Smooth muscle cell (in vitro differentiated cells): ENCODE measurements around the gene CASP6. TPM values are rescaled to one million over a fixed set of nuclear protein-coding genes. Genes with fewer than 3 reads are reported as not detected.

Experiments
- DNase-seq: peaks from one replicate; lab custom pipeline; 2025; ENCODE audit not compliant: unreplicated experiment; lab: John Stamatoyannopoulos, UW
- H2AFZ ChIP-seq: fragments of 200-600 bp; sonication (generic); 2 replicates; pipeline ENCODE4 v1.6.0; 2016; ENCODE audit warnings: antibody characterized with exemption, low read depth, mild to moderate bottlenecking
- H3F3A ChIP-seq: fragments of 200-600 bp; sonication (generic); 2 replicates; pipeline ENCODE4 v1.6.0; 2017; ENCODE audit warnings: antibody characterized with exemption, low read depth
- H3K27ac ChIP-seq: fragments of 200-600 bp; sonication (generic); 2 replicates; pipeline ENCODE4 v1.5.1; 2016; ENCODE audit warnings: low read depth, mild to moderate bottlenecking
- H3K27me3 ChIP-seq: fragments of 200-600 bp; sonication (generic); 2 replicates; pipeline ENCODE4 v1.6.1; 2016; ENCODE audit warnings: low read depth, mild to moderate bottlenecking
- H3K36me3 ChIP-seq: fragments of 200-600 bp; sonication (generic); 2 replicates; pipeline ENCODE4 v1.5.1; 2016; ENCODE audit warnings: low read depth
- H3K4me1 ChIP-seq: fragments of 200-600 bp; sonication (generic); 2 replicates; pipeline ENCODE4 v1.5.1; 2016; ENCODE audit warnings: low read depth
- H3K4me2 ChIP-seq: fragments of 200-600 bp; sonication (generic); 2 replicates; pipeline ENCODE4 v1.6.0; 2016; ENCODE audit warnings: mild to moderate bottlenecking
- H3K4me3 ChIP-seq: fragments of 200-600 bp; sonication (generic); 2 replicates; pipeline ENCODE4 v1.5.1; 2016; ENCODE audit warnings: mild to moderate bottlenecking
- H3K79me2 ChIP-seq: fragments of 200-600 bp; sonication (generic); 2 replicates; pipeline ENCODE4 v1.6.0; 2016; ENCODE audit warnings: low read depth, mild to moderate bottlenecking
- H3K9ac ChIP-seq: fragments of 200-600 bp; sonication (generic); 2 replicates; pipeline ENCODE4 v1.6.0; 2016; ENCODE audit warnings: low read depth
- H3K9me3 ChIP-seq: fragments of 200-600 bp; sonication (generic); replicated peaks from 2 replicates; pipeline ENCODE4 v1.5.1; 2016; ENCODE audit warnings: low read depth
- H4K20me1 ChIP-seq: fragments of 200-600 bp; sonication (generic); 2 replicates; pipeline ENCODE4 v1.6.0; 2016; ENCODE audit warnings: low read depth
- CTCF ChIP-seq: fragments of 200-600 bp; sonication (generic); IDR thresholded peaks from 2 replicates; pipeline ENCODE4 v1.5.1; 2017; ENCODE audit warnings: borderline replicate concordance, mild to moderate bottlenecking, antibody characterized with exemption; ENCODE audit not compliant: insufficient read depth, poor library complexity, severe bottlenecking
- WGBS: methylation state at CpG from one replicate; pipeline ENCODE4 v1.1.7; 2016; ENCODE audit warnings: low lambda C conversion rate; 5-methylcytosine and 5-hydroxymethylcytosine counted together
- polyA plus RNA-seq: library from polyadenylated mRNA; unstranded; fragments of >200 nt; fragmentation: Nextera tagmentation; extraction: Ambion mirVana; gene quantifications from 2 replicates; pipeline ENCODE4 v1.2.1, GENCODE V29; 2016
- small RNA-seq: library from RNA; depleted of rRNA; stranded (forward); fragments of <200 nt; gene quantifications from one replicate; pipeline ENCODE3, GENCODE V24; 2014
- total RNA-seq: library from RNA; depleted of rRNA; stranded (reverse); fragments of >200 nt; gene quantifications from 2 replicates; pipeline ENCODE4 v1.2.3, GENCODE V29; 2014

The CASP6 gene
- total and polyA plus RNA-seq, 2 experiments from 2014 or later: 31.2 to 34.8 TPM

DNA sequence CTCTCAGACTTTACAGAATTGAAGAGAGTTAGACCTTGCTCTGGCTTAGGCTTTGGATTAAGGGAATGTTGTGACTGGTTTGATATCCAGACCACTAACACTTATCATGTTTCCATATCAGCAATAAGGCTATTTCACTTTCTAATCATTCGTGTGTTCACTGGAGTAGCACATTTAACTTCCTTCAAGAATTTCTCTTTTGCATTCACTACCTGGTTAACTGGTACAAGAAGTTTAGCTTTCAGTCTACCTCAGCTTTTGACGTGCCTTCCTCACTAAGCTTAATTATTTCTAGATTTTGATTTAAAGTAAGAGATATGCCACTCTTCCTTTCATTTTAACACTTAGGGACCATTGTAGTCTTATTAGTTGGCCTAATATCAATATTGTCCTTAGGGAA, 62.6 kb downstream of the CASP6 start:
- no peaks in the 10 kb centered on the region for H3K27me3 ChIP-seq
- H2AFZ ChIP-seq: no peak overlapping the region
- no peak for DNase-seq
- H4K20me1 ChIP-seq: no peaks in the 10 kb centered on the region
- TF ChIP-seq CTCF: no peak
- no peaks in the 10 kb centered on the region for H3F3A ChIP-seq
- no peaks in the 10 kb centered on the region for H3K79me2 ChIP-seq
- H3K36me3 ChIP-seq: no peaks in the 10 kb centered on the region
- no peak overlapping the region for H3K4me3 ChIP-seq
- no peaks in the 10 kb centered on the region for H3K4me1 ChIP-seq
- H3K9ac ChIP-seq: no peak overlapping the region
- no peak overlapping the region for H3K27ac ChIP-seq
- 92% methylated on average over 2 of the region's 2 CpGs for WGBS
- no peak overlapping the region for H3K4me2 ChIP-seq
- H3K9me3 ChIP-seq: no peaks in the 10 kb centered on the region

Small RNAs within 50 kb of the gene (small RNA-seq; reads per million reads assigned to genes)
- 1.9 reads per million, percentile 42 among the genes with 10 or more reads in this experiment for gene HIGD1AP14

Other genes starting within 250 kb of the CASP6 start
- 6.4 and 6.7 TPM in 2 replicates for gene MCUB, start 143.2 kb downstream of the CASP6 start, total RNA-seq
- gene MCUB, start 143.2 kb downstream of the CASP6 start, polyA plus RNA-seq: 2.6 and 9.8 TPM in 2 replicates
- 17.7 and 36.8 TPM in 2 replicates for gene PLA2G12A, start 26.6 kb upstream of the CASP6 start, total RNA-seq
- 56.5 and 57.6 TPM in 2 replicates for gene PLA2G12A, start 26.6 kb upstream of the CASP6 start, polyA plus RNA-seq
- 0.63 and 3.0 TPM in 2 replicates for gene CFI, start 98.6 kb upstream of the CASP6 start, total RNA-seq
- 1.1 and 1.4 TPM in 2 replicates for gene CFI, start 98.6 kb upstream of the CASP6 start, polyA plus RNA-seq
- gene GAR1, start 112.3 kb upstream of the CASP6 start, total RNA-seq: 11.1 and 12.3 TPM in 2 replicates
- 30.3 and 41.4 TPM in 2 replicates for gene GAR1, start 112.3 kb upstream of the CASP6 start, polyA plus RNA-seq
- not detected in 2 replicates for gene RRH, start 124.5 kb upstream of the CASP6 start, total RNA-seq
- not detected in 2 replicates for gene RRH, start 124.5 kb upstream of the CASP6 start, polyA plus RNA-seq
- gene LRIT3, start 144.7 kb upstream of the CASP6 start, total RNA-seq: 0.04 and 0.40 TPM in 2 replicates
- 0.26 TPM in 1 of 2 replicates, not detected in the other for gene LRIT3, start 144.7 kb upstream of the CASP6 start, polyA plus RNA-seq
- 9.5 and 15.2 TPM in 2 replicates for gene EGF, start 209.4 kb upstream of the CASP6 start, total RNA-seq
- gene EGF, start 209.4 kb upstream of the CASP6 start, polyA plus RNA-seq: 0.72 and 2.0 TPM in 2 replicates